HG02870 (cell line): ENCODE data around the gene MAPKBP1.

Experiments used
- ATAC-seq: cut with Tn5 transposase; IDR thresholded peaks from one replicate; pipeline ENCODE4 v1.9.1; 2021; ENCODE audit warnings: mild to moderate bottlenecking, moderate library complexity; ENCODE audit not compliant: unreplicated experiment

Gene MAPKBP1

GRCh38 chr15:41806291-41807181 lies 32.3 kb downstream of the MAPKBP1 start:
- ATAC-seq, result no peak

GRCh38 chr15:41809121-41809520 lies 34.8 kb downstream of the MAPKBP1 start:
- no peak for ATAC-seq

GRCh38 chr15:41809526-41810220 lies 35.4 kb downstream of the MAPKBP1 start:
- no peak for ATAC-seq

- no peak for ATAC-seq
These were observed 36.6 kb downstream of the MAPKBP1 start for GRCh38 chr15:41810651-41811431.

GRCh38 chr15:41811432-41812195 lies 37.3 kb downstream of the MAPKBP1 start:
- ATAC-seq, result no peak

- no peak for ATAC-seq
These were observed 38.6 kb downstream of the MAPKBP1 start for GRCh38 chr15:41812820-41813375.

- ATAC-seq, result no peak
These were observed 39.1 kb downstream of the MAPKBP1 start for GRCh38 chr15:41813426-41813825.

- ATAC-seq, result no peak
These were observed 40.2 kb downstream of the MAPKBP1 start for GRCh38 chr15:41814534-41814933.

GRCh38 chr15:41816788-41817187 lies 42.5 kb downstream of the MAPKBP1 start:
- no peak for ATAC-seq

GRCh38 chr15:41817327-41817726 lies 43.0 kb downstream of the MAPKBP1 start:
- ATAC-seq, result no peak

- ATAC-seq, result no peak
These were observed 43.5 kb downstream of the MAPKBP1 start for GRCh38 chr15:41817781-41818180.

- no peak for ATAC-seq
These were observed 45.3 kb downstream of the MAPKBP1 start for GRCh38 chr15:41819455-41820050.

GRCh38 chr15:41820791-41821423 lies 46.6 kb downstream of the MAPKBP1 start:
- ATAC-seq, result no peak

- ATAC-seq, result no peak
These were observed 47.5 kb downstream of the MAPKBP1 start for GRCh38 chr15:41821831-41822230.

GRCh38 chr15:41822471-41822870 lies 48.2 kb downstream of the MAPKBP1 start:
- ATAC-seq, result no peak

GRCh38 chr15:41822957-41823356 lies 48.7 kb downstream of the MAPKBP1 start:
- no peak for ATAC-seq

GRCh38 chr15:41823502-41823901 lies 49.2 kb downstream of the MAPKBP1 start:
- no peak for ATAC-seq

GRCh38 chr15:41824062-41824745 lies 49.9 kb downstream of the MAPKBP1 start:
- ATAC-seq, result no peak

- no peak for ATAC-seq
These were observed 50.9 kb downstream of the MAPKBP1 start for GRCh38 chr15:41825145-41825544.
